HepG2 (cell line): ENCODE measurements around the gene NUBPL. TPM values are rescaled to one million over a fixed set of nuclear protein-coding genes. Genes with fewer than 3 reads are reported as not detected.

Source experiments
- ATAC-seq: fragments of 200-7000 bp; cut with Tn5 transposase; 3 replicates; pipeline ENCODE4 v1.9.1; 2020; ENCODE audit warnings: mild to moderate bottlenecking, moderate library complexity
- BruUV-seq: library from RNA; stranded (reverse); fragments of 400-500 nt; replicated peaks from 2 replicates; lab custom pipeline; 2021; lab: Mats Ljungman, UMichigan
- CTCF ChIA-PET: fragments of 300-600 bp; formaldehyde crosslinking; extraction: SDS; loops from one replicate; lab custom pipeline; 2021; ENCODE audit warnings: low total read pairs, inconsistent platforms, low intra/inter-chr PET ratio; lab: Yijun Ruan, JAX
- POLR2A ChIA-PET: fragments of 350-600 bp; sonication (Branson Sonifier 250); formaldehyde crosslinking; loops from one replicate; lab custom pipeline; 2020; ENCODE audit warnings: antibody characterized with exemption, inconsistent platforms; lab: Yijun Ruan, JAX
- DNase-seq: peaks from one replicate; pipeline ENCODE4 v3.0.0-alpha.2; 2015; ENCODE audit warnings: low spot score
- FAIRE-seq: peaks from 3 replicates; lab custom pipeline; 2011; peaks lifted over from hg19 to GRCh38; lab: Jason Lieb, UNC
- H2AFZ ChIP-seq: one replicate; pipeline ENCODE4 v1.6.1; 2011; ENCODE audit warnings: low read length, inconsistent platforms
- H3K27ac ChIP-seq: fragments of 300-600 bp; 3 replicates; pipeline ENCODE4 v1.8.0; 2011; ENCODE audit warnings: mixed run types, mild to moderate bottlenecking, mixed read lengths, low read length, inconsistent platforms; ENCODE audit not compliant: insufficient read depth; ENCODE audit errors: extremely low read length
- H3K27me3 ChIP-seq, 2 experiments: fragments of 200-600 bp in 1 of 2; 2 replicates in 1 of 2; 3 replicates in 1 of 2; pipeline versions ENCODE4 v1.6.0 to v1.8.0; 2011; ENCODE audit warnings: low read length in 2 of 2, mild to moderate bottlenecking in 2 of 2, moderate library complexity in 2 of 2, inconsistent platforms in 1 of 2; ENCODE audit not compliant: insufficient read depth in 2 of 2, control insufficient read depth in 1 of 2
- H3K36me3 ChIP-seq, 2 experiments: fragments of 200-600 bp in 1 of 2; replicated peaks in 1 of 2; 2 replicates in 1 of 2; 3 replicates in 1 of 2; pipeline versions ENCODE4 v1.5.1 to v1.8.0; 2011; ENCODE audit warnings: low read length in 2 of 2, inconsistent platforms in 1 of 2; ENCODE audit not compliant: insufficient read depth in 2 of 2, control insufficient read depth in 1 of 2
- H3K4me1 ChIP-seq: 2 replicates; pipeline ENCODE4 v1.5.1; 2012; ENCODE audit warnings: low read length, inconsistent platforms; ENCODE audit not compliant: insufficient read depth
- H3K4me2 ChIP-seq: 2 replicates; pipeline ENCODE4 v1.6.0; 2011; ENCODE audit warnings: low read depth, low read length, inconsistent platforms
- H3K4me3 ChIP-seq, 3 experiments: fragments of 200-600 bp in 1 of 3; sonication (generic), shearing (Covaris generic) in 1 of 3; replicated peaks in 1 of 3; 2 replicates each; pipeline ENCODE4 v1.5.1; 2011 to 2016; ENCODE audit warnings: low read length in 3 of 3, inconsistent platforms in 2 of 3, low read depth in 2 of 3, mild to moderate bottlenecking in 2 of 3, control low read depth in 1 of 3, mixed read lengths in 1 of 3; ENCODE audit not compliant: insufficient read depth in 1 of 3
- H3K79me2 ChIP-seq: one replicate; pipeline ENCODE4 v1.6.1; 2011; ENCODE audit warnings: low read length, inconsistent platforms; ENCODE audit not compliant: insufficient read depth
- H3K9ac ChIP-seq: 2 replicates; pipeline ENCODE4 v1.6.0; 2011; ENCODE audit warnings: mild to moderate bottlenecking, low read depth, low read length, inconsistent platforms; ENCODE audit not compliant: insufficient read depth
- H3K9me3 ChIP-seq: 2 replicates; pipeline ENCODE4 v1.5.1; 2012; ENCODE audit warnings: mild to moderate bottlenecking, low read length
- H4K20me1 ChIP-seq: 2 replicates; pipeline ENCODE4 v1.6.0; 2011; ENCODE audit warnings: inconsistent platforms, mild to moderate bottlenecking, low read length, moderate library complexity; ENCODE audit not compliant: insufficient read depth
- CTCF ChIP-seq: sonication (generic); formaldehyde crosslinking; IDR thresholded peaks from 2 replicates; pipeline ENCODE4 v1.5.0; 2020; ENCODE audit warnings: mild to moderate bottlenecking, missing genetic modification reagents, moderate library complexity
- DRAP1 ChIP-seq: IDR thresholded peaks from 2 replicates; pipeline ENCODE4 v1.6.1; 2016; ENCODE audit warnings: missing genetic modification reagents, missing compliant biosample characterization
- NAIF1 ChIP-seq: sonication (generic); formaldehyde crosslinking; IDR thresholded peaks from 2 replicates; pipeline ENCODE4 v1.5.0; 2020; ENCODE audit warnings: mild to moderate bottlenecking, missing genetic modification reagents, borderline replicate concordance
- NCOA5 ChIP-seq: sonication (generic); formaldehyde crosslinking; IDR thresholded peaks from 2 replicates; pipeline ENCODE4 v1.4.0; 2020; ENCODE audit warnings: missing genetic modification reagents
- NKX3-1 ChIP-seq: sonication (generic); formaldehyde crosslinking; IDR thresholded peaks from 2 replicates; pipeline ENCODE4 v1.5.0; 2020; ENCODE audit warnings: missing genetic modification reagents
- PPARG ChIP-seq: conservative IDR thresholded peaks from 2 replicates; pipeline ENCODE4 v1.6.1; 2016; ENCODE audit warnings: missing biosample characterization, missing genetic modification reagents
- PRMT3 ChIP-seq: sonication (generic); formaldehyde crosslinking; IDR thresholded peaks from 2 replicates; pipeline ENCODE4 v1.8.1; 2022; ENCODE audit warnings: low read depth, mild to moderate bottlenecking, moderate library complexity, missing genetic modification reagents, borderline replicate concordance
- RAD51 ChIP-seq: fragments of 450-650 bp; IDR thresholded peaks from 2 replicates; pipeline ENCODE4 v1.6.1; 2016; ENCODE audit warnings: borderline replicate concordance
- ZBTB33 ChIP-seq: sonication (generic); formaldehyde crosslinking; IDR thresholded peaks from 2 replicates; pipeline ENCODE4 v1.4.0; 2020; ENCODE audit warnings: missing genetic modification reagents
- ZFP36L1 ChIP-seq: sonication (generic); formaldehyde crosslinking; IDR thresholded peaks from 2 replicates; pipeline ENCODE4 v1.8.0; 2022; ENCODE audit warnings: mild to moderate bottlenecking, missing genetic modification reagents, moderate library complexity
- ZNF12 ChIP-seq: sonication (generic); formaldehyde crosslinking; IDR thresholded peaks from 2 replicates; pipeline ENCODE4 v1.5.0; 2020; ENCODE audit warnings: missing genetic modification reagents
- ZNF205 ChIP-seq: IDR thresholded peaks from 2 replicates; pipeline ENCODE4 v1.6.1; 2018; ENCODE audit warnings: missing biosample characterization, missing genetic modification reagents
- ZNF547 ChIP-seq: sonication (generic); formaldehyde crosslinking; IDR thresholded peaks from 2 replicates; pipeline ENCODE4 v1.5.1; 2020; ENCODE audit warnings: mild to moderate bottlenecking, missing genetic modification reagents
- ZNF703 ChIP-seq: sonication (generic); formaldehyde crosslinking; IDR thresholded peaks from 2 replicates; pipeline ENCODE4 v1.5.1; 2020; ENCODE audit warnings: missing genetic modification reagents, mild to moderate bottlenecking, moderate library complexity, borderline replicate concordance
- ZNF766 ChIP-seq: sonication (generic); formaldehyde crosslinking; IDR thresholded peaks from 2 replicates; pipeline ENCODE4 v1.5.0; 2020; ENCODE audit warnings: missing genetic modification reagents, borderline replicate concordance
- WGBS: methylation state at CpG from one replicate; pipeline ENCODE4 v1.1.6; 2017; ENCODE audit warnings: low lambda C conversion rate; 5-methylcytosine and 5-hydroxymethylcytosine counted together
- in situ Hi-C: cut with HindIII; loops from 2 replicates; pipeline ENCODE4 v1.10.0; 2017; ENCODE audit warnings: low pct_unique_long_range_greater_than_20kb; ENCODE audit not compliant: extremely low pct_ligation_motif_present
- intact Hi-C: fragments of 100-400 bp; cut with micrococcal nuclease; formaldehyde crosslinking; loops from one replicate; pipeline ENCODE4 v1.10.0; 2022; ENCODE audit not compliant: unreplicated experiment
- polyA plus RNA-seq, 8 experiments: library from polyadenylated mRNA; depleted of rRNA in 3 of 8; stranded (reverse) in 7 of 8; unstranded in 1 of 8; fragments of >200 nt; fragmentation: Illumina TruSeq in 4 of 8; extraction: Trizol in 4 of 8; gene quantifications; 2 replicates each; pipeline versions ENCODE4 v1.2.1 to v1.2.3, GENCODE V29; 2011 to 2016; ENCODE audit warnings: low read depth in 4 of 8, missing spikeins in 1 of 8, mixed read lengths in 1 of 8; ENCODE audit not compliant: insufficient read depth in 1 of 8
- total RNA-seq, 5 experiments: library from RNA; depleted of rRNA; stranded (reverse); fragments of >200 nt; fragmentation: Illumina TruSeq; extraction: Trizol; gene quantifications; 2 replicates each; pipeline ENCODE4 v1.2.3, GENCODE V29; 2016; ENCODE audit warnings: low read depth in 1 of 5
- TF ChIP-seq, protein P1 (sequence below): sonication (generic); formaldehyde crosslinking; IDR thresholded peaks from 2 replicates; pipeline ENCODE4 v1.4.0; 2020; ENCODE audit warnings: mild to moderate bottlenecking, missing genetic modification reagents

NUBPL gene
- total and polyA plus RNA-seq, 2 of the 13 experiments (the other 11 are each of a cell fraction or from before 2014, with no cell fraction given) = 21.3 to 44.1 TPM

- intact Hi-C loops (no loop called here), in situ Hi-C loops (no loop called here)
- CTCF ChIA-PET = no interaction called here
- no peak overlapping the region for H3K9ac ChIP-seq
- H2AFZ ChIP-seq = no peak overlapping the region
- no peaks in the 10 kb centered on the region for H3K27me3 ChIP-seq
- H3K9me3 ChIP-seq = no peaks in the 10 kb centered on the region
- H3K4me2 ChIP-seq = no peak overlapping the region
- 71% methylated on average over 8 of the region's 8 CpGs for WGBS
- no peaks in the 10 kb centered on the region for H3K36me3 ChIP-seq
- no peaks in the 10 kb centered on the region for H3K79me2 ChIP-seq
- no peak for ATAC-seq
- H3K27ac ChIP-seq = no peak overlapping the region
- no peak overlapping the region for H3K4me3 ChIP-seq
- DNase-seq = no peak
- peaks cover 16% of the 10 kb centered on the region for H3K4me1 ChIP-seq
- POLR2A ChIA-PET = no interaction called here
- H4K20me1 ChIP-seq = no peaks in the 10 kb centered on the region
- no peak for FAIRE-seq
- no TSS peak for BruUV-seq
- TF ChIP-seq ZNF766 (0 out of 2 replicates have a peak, but pooled peaks have one; percentile 33), ZBTB33 (0 out of 2 replicates have a peak, but pooled peaks have one; percentile 63), ZNF12 (peak; percentile 96), RAD51 (no peak), NKX3-1 (CRISPR knock-in tag) (no peak)
Measured at GRCh38 chr14:31527546-31527945, 33.7 kb upstream of the NUBPL start.

DNA sequence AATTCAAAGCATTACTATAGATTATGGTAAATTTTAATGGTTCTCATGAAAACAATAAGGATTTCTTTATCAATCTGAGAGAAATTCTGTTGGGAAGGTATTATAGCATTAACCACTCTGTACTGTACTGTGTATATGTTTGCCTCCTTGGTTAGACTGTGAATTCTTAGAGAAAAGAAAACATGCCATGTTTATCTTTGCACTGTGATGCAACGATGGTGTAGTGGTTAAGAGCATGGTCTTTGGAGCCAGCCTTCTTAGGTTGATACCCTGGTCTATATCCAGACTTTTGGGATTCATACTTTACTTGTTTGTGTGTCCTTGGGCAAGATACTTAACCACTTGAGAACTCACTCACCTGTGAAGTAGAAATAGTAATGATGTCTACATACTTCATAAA lies 32.2 kb upstream of the NUBPL start:
- H3K9ac ChIP-seq = no peak overlapping the region
- FAIRE-seq = no peak
- ATAC-seq = peak; percentile 92
- intact Hi-C loops = no loop called here
- no peaks in the 10 kb centered on the region for H3K9me3 ChIP-seq
- no peak overlapping the region for H3K4me2 ChIP-seq
- no peaks in the 10 kb centered on the region for H3K36me3 ChIP-seq
- ChIA-PET CTCF (no interaction called here), POLR2A (no interaction called here)
- WGBS = 0% methylated on average over 1 of the region's 1 CpG
- no peaks in the 10 kb centered on the region for H4K20me1 ChIP-seq
- no peaks in the 10 kb centered on the region for H3K79me2 ChIP-seq
- H3K4me3 ChIP-seq = no peak overlapping the region
- no peak overlapping the region for H2AFZ ChIP-seq
- peak; percentile 58 for DNase-seq
- H3K27me3 ChIP-seq = no peaks in the 10 kb centered on the region
- H3K27ac ChIP-seq = no peak overlapping the region
- H3K4me1 ChIP-seq = peaks cover 16% of the 10 kb centered on the region
- in situ Hi-C loops = no loop called here
- BruUV-seq = no TSS peak
- TF ChIP-seq DRAP1 (CRISPR knock-in tag) (0 out of 2 replicates have a peak, but pooled peaks have one; percentile 33), ZNF703 (CRISPR knock-in tag) (no peak), ZNF547 (CRISPR knock-in tag) (no peak), NAIF1 (no peak), ZFP36L1 (0 out of 2 replicates have a peak, but pooled peaks have one; percentile 20), CTCF (CRISPR knock-in tag) (no peak), PPARG (CRISPR knock-in tag) (0 out of 2 replicates have a peak, but pooled peaks have one; percentile 56), PRMT3 (CRISPR knock-in tag) (no peak), ZNF205 (0 out of 2 replicates have a peak, but pooled peaks have one; percentile 37), NCOA5 (no peak)
- TF ChIP-seq, protein P1, sequence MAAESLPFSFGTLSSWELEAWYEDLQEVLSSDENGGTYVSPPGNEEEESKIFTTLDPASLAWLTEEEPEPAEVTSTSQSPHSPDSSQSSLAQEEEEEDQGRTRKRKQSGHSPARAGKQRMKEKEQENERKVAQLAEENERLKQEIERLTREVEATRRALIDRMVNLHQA (CRISPR knock-in tag) = no peak
